Gastroesophageal sphincter (tissue), 4 donors: Measurements from ENCODE around the gene SNCB. TPM values are rescaled to one million over a fixed set of nuclear protein-coding genes. Genes with fewer than 3 reads are reported as not detected.

Experiments
- ATAC-seq: fragments of 150-250 bp; one replicate; pipeline ENCODE4 v1.9.1; 2016; ENCODE audit warnings: mild to moderate bottlenecking, moderate library complexity
- H3K27ac ChIP-seq, 4 donors: fragments of 200-600 bp; sonication (generic) in 3 of 4; 1 replicate in 3 of 4; 2 replicates in 1 of 4; pipeline ENCODE4 v1.5.1; 2016 to 2019
- H3K27me3 ChIP-seq: fragments of 200-600 bp; sonication (generic); one replicate; pipeline ENCODE4 v1.5.1; 2019
- H3K36me3 ChIP-seq, 2 donors: fragments of 200-600 bp; sonication (generic); one replicate each; pipeline ENCODE4 v1.5.1; 2019; ENCODE audit warnings: control low read depth in 1 of 2
- H3K4me1 ChIP-seq, 3 donors: fragments of 200-600 bp; sonication (generic); 1 replicate in 2 of 3; 2 replicates in 1 of 3; pipeline ENCODE4 v1.5.1; 2016 to 2019; ENCODE audit warnings: control low read depth in 2 of 3
- H3K4me3 ChIP-seq, 2 donors: fragments of 200-600 bp; sonication (generic); one replicate each; pipeline ENCODE4 v1.5.1; 2019; ENCODE audit warnings: mild to moderate bottlenecking in 1 of 2, moderate library complexity in 1 of 2
- H3K9me3 ChIP-seq, 3 donors: fragments of 200-600 bp; sonication (generic); one replicate each; pipeline ENCODE4 v1.5.1; 2017 to 2019; ENCODE audit warnings: control low read depth in 2 of 3
- EP300 ChIP-seq: sonication (generic); formaldehyde crosslinking; IDR thresholded peaks from one replicate; pipeline ENCODE4 v1.6.1; 2017; ENCODE audit warnings: antibody characterized with exemption, mild to moderate bottlenecking
- POLR2A ChIP-seq, 2 donors: fragments of 450-650 bp; IDR thresholded peaks; one replicate each; pipeline ENCODE4 v1.6.1; 2017; ENCODE audit warnings: antibody characterized with exemption in 2 of 2, mild to moderate bottlenecking in 2 of 2, moderate library complexity in 1 of 2
- POLR2AphosphoS5 ChIP-seq: sonication (generic); formaldehyde crosslinking; IDR thresholded peaks from one replicate; pipeline ENCODE4 v1.6.1; 2017; ENCODE audit warnings: antibody characterized with exemption
- WGBS, 2 donors: methylation state at CpG; one replicate each; pipeline ENCODE4 v1.1.5; 2018; ENCODE audit warnings: low coverage in 1 of 2; 5-methylcytosine and 5-hydroxymethylcytosine counted together
- total RNA-seq, 4 donors: library from RNA; depleted of rRNA; stranded (reverse); fragments of >200 nt; gene quantifications; one replicate each; pipeline ENCODE4 v1.1.0, GENCODE V29; 2016
- TF ChIP-seq, protein P1 (sequence below), 4 experiments: fragments of 200-600 bp in 2 of 4; fragments of 450-650 bp in 2 of 4; sonication (generic) in 1 of 4; IDR thresholded peaks; one replicate each; pipeline ENCODE4 v1.5.1; 2017 to 2019; ENCODE audit warnings: antibody characterized with exemption in 4 of 4, mild to moderate bottlenecking in 2 of 4, moderate library complexity in 2 of 4

The SNCB gene
- total RNA-seq, 4 donors from 2014 or later, result not detected

GRCh38 chr5:176646049-176646706 is 15.8 kb upstream of the SNCB start:
- TF ChIP-seq EP300 (no peak), POLR2AphosphoS5 (no peak), POLR2A (IDR thresholded peaks at IDR 0.05) (no peak)
- TF ChIP-seq, protein P1, sequence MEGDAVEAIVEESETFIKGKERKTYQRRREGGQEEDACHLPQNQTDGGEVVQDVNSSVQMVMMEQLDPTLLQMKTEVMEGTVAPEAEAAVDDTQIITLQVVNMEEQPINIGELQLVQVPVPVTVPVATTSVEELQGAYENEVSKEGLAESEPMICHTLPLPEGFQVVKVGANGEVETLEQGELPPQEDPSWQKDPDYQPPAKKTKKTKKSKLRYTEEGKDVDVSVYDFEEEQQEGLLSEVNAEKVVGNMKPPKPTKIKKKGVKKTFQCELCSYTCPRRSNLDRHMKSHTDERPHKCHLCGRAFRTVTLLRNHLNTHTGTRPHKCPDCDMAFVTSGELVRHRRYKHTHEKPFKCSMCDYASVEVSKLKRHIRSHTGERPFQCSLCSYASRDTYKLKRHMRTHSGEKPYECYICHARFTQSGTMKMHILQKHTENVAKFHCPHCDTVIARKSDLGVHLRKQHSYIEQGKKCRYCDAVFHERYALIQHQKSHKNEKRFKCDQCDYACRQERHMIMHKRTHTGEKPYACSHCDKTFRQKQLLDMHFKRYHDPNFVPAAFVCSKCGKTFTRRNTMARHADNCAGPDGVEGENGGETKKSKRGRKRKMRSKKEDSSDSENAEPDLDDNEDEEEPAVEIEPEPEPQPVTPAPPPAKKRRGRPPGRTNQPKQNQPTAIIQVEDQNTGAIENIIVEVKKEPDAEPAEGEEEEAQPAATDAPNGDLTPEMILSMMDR (IDR thresholded peaks at IDR 0.05), result no peak
- H3K27me3 ChIP-seq, result peaks cover 8% of the 10 kb centered on the region
- no peaks in the 10 kb centered on the region for H3K36me3 ChIP-seq
- no peaks in the 10 kb centered on the region for H3K9me3 ChIP-seq
- peak overlapping the region in 1 of 2 donors; percentile 65 for H3K4me3 ChIP-seq
- peaks cover 0 to 40% (median 12%) of the 10 kb centered on the region in 3 donors for H3K4me1 ChIP-seq
- WGBS, 2 donors, result 89 to 100% methylated on average over 1 to 4 of the region's 7 CpGs
- no peak for ATAC-seq
- H3K27ac ChIP-seq, result peak overlapping the region; percentile 21 to 85 (median 79)

GRCh38 chr5:176644878-176645670 is 14.7 kb upstream of the SNCB start:
- TF ChIP-seq POLR2A (IDR thresholded peaks at IDR 0.05) (no peak), EP300 (no peak), POLR2AphosphoS5 (no peak)
- TF ChIP-seq, protein P1 (IDR thresholded peaks at IDR 0.05), result no peak
- 93% methylated on average over 12 of the region's 22 CpGs; no CpG with 5 or more reads in 1 of the 2 donors for WGBS, 2 donors
- H3K4me3 ChIP-seq, result no peak overlapping the region
- peaks cover 0 to 33% (median 12%) of the 10 kb centered on the region in 3 donors for H3K4me1 ChIP-seq
- no peak for ATAC-seq
- no peak overlapping the region for H3K27ac ChIP-seq
- H3K9me3 ChIP-seq, result no peaks in the 10 kb centered on the region
- H3K27me3 ChIP-seq, result peaks cover 8% of the 10 kb centered on the region
- no peaks in the 10 kb centered on the region for H3K36me3 ChIP-seq

DNA sequence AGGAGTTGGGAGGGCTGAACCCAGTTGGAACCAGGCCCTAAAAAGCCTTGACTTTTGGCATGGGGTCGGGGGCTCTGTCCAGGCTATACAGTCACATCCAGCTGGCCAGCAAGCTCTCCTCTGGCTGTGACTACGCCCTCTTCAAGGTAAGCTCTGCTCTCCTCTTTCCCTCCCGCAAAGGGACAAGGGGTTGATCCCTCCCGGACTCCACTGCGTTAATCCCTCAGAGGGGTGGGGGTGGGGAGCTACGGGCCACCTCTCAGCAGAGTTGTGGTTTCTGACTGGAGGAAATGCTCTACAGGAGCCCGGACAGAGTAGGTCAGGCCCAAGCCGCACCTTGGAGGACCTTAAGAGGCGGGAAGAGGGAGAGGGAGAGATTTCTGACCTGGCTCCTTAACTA is 14.0 kb upstream of the SNCB start:
- Histone ChIP-seq H3K36me3 (no peaks in the 10 kb centered on the region), H3K27ac (no peak overlapping the region), H3K27me3 (peaks cover 8% of the 10 kb centered on the region), H3K9me3 (no peaks in the 10 kb centered on the region), H3K4me1 (peaks cover 0 to 29% (median 12%) of the 10 kb centered on the region in 3 donors), H3K4me3 (no peak overlapping the region)
- TF ChIP-seq EP300 (no peak), POLR2A (IDR thresholded peaks at IDR 0.05) (no peak), POLR2AphosphoS5 (no peak)
- TF ChIP-seq, protein P1 (IDR thresholded peaks at IDR 0.05), result no peak
- ATAC-seq, result no peak
- 70% methylated on average over 2 of the region's 9 CpGs; no CpG with 5 or more reads in 1 of the 2 donors for WGBS, 2 donors

DNA sequence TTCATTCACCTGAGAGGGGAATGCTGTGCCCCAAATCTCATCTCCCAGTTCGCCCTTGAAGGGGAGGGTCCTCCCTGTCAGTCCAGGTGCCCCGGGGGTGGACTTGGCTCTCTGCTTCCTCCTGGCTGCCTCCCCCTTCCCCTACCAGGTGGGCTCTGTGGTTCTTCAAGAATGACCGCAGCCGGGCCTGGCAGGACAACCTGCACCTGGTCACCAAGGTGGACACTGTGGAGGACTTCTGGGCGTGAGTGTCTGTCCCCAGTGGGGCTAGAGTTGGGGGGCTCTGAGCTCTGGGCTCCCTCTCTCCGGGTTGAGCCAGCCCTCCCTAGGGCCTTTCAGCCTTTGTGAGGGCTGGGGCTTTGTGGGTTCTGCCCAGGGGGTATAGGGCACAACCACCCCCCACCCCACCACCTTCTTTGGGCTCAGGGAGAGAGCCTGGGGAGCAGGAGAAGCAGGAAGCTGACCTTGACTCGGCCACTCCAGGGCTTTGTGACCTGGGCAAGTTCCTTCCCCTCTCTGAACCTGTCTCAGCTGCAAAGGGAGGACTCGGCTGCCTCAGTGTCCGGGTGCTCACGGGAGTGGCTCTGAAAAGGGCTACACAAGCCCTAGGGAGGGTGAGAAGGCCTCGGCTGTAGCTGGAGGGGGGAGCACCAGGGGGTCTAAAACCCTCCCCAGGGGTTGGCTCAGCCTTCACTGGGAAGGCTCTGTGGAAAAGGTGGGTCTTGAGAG is 13.3 kb upstream of the SNCB start:
- Histone ChIP-seq H3K27me3 (peaks cover 8% of the 10 kb centered on the region), H3K4me1 (peaks cover 0 to 22% (median 9%) of the 10 kb centered on the region in 3 donors), H3K27ac (no peak overlapping the region), H3K9me3 (no peaks in the 10 kb centered on the region), H3K4me3 (no peak overlapping the region), H3K36me3 (no peaks in the 10 kb centered on the region)
- ATAC-seq, result no peak
- TF ChIP-seq POLR2A (IDR thresholded peaks at IDR 0.05), result no peak
- TF ChIP-seq EP300, result no peak
- TF ChIP-seq, protein P1 (IDR thresholded peaks at IDR 0.05), result no peak
- TF ChIP-seq POLR2AphosphoS5, result no peak
- 60% methylated on average over 1 of the region's 11 CpGs; no CpG with 5 or more reads in 1 of the 2 donors for WGBS, 2 donors
